Esophagus mucosa (tissue), 1 donor: ENCODE data around the gene LZTS3. TPM values are rescaled to one million over a fixed set of nuclear protein-coding genes. Genes with fewer than 3 reads are reported as not detected.
"Not testable (repeated sequence)": the region's sequence is repeated elsewhere in the genome, so short reads cannot be mapped to it uniquely, and the experiment has no call there.

Experiments used
- ATAC-seq: fragments of 200-7000 bp; cut with Tn5 transposase; one replicate; pipeline ENCODE4 v1.9.1; 2020
- total RNA-seq: library from RNA; stranded (reverse); gene quantifications from one replicate; pipeline ENCODE4 v1.2.4, GENCODE V29; 2023
- donor health status: DM: yes; HTN: yes; CAD: no.

The LZTS3 gene
- total RNA-seq, 1 donor from 2014 or later: 1.3 TPM

DNA sequence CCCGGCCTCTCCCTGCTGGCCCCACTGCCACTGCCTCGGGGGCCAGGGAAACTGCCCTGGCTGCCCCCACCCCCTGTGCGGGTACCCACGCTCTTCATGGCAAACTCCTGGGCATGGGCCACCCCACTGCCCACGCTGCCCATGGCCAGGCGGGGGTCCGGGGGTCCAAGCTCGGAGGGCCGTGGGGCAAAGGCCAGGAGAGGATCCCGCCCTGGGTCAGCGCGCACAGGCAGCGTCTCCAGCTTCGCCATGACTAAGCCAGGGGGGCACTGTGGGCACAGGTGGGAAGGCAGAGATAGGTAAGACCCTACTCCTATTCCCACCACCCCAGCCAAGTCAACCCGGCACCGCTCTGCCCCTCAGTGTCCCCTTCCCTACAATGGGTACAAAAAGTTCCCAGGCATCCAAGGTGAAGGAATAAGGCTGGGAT is 6.4 kb downstream of the LZTS3 start:
- peak; percentile 3 for ATAC-seq

DNA sequence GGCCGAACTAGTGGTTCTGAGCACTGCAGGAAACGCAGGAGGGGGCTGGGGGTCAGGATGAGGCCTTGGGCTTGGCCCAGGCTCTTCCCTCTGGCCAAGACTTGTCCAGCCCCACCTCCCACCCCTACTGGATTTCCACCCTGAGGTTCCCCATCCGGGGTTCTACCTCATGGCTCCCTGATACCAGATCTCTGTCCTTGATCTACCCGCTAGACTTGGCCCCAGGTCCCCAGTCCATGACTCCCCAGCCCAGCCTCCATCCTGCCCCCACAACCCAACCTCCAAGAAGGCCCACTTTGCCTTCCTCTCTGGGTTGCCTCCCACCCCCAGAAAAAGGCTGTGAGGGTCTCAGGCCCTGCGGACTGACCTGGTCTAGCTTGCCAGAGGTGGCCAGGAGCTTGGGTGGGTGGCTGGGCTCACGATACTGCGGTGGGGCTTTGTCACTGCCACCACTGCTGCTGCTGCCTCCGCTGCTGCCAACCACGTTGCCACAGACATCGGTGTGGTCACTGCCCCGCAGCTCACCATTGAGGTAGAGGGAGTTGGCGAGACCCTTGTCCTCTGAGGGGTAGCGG is 6.9 kb downstream of the LZTS3 start:
- ATAC-seq: no peak

DNA sequence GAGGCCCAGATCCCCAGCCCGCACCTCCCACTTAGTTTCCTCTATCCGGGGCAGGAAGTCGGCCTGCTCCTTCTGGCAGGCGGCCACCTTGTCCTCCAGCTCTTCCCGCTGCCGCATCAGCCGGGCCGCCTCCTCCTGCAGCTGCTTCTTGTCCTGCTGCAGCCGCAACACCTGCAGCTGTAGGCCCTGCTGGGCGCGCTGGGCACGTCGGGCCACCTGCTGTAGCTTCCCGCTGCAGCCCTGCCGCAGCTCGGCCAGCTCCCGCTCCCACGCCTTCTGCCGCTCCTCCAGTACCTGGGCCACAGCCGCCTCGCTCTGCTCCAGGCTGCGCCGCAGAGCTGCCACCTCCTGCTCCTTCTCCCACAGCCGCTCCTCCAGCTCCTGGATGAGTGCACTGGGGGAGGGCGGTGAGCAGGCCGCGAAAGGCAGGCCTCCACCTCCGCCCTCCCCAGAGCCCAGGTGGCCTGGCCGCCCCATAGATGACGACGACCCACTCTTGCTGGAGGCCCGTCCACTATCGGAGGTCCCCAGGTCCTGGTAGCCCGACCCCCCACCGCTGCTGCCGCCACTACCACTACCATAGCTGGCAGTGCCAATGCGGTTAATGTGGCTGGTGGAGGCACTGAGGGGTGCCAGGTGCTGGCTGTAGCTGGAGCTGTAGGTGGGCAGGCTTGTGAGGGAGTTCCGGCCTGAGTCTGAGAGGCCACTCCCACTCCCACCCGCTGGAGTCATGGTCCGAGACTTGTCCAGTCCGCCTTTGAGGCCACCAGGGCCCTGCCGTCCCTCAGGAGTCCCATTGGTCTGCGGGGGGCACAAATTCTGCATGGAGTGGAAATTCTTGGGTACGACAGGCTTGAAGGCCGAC is 7.6 kb downstream of the LZTS3 start:
- no peak for ATAC-seq

DNA sequence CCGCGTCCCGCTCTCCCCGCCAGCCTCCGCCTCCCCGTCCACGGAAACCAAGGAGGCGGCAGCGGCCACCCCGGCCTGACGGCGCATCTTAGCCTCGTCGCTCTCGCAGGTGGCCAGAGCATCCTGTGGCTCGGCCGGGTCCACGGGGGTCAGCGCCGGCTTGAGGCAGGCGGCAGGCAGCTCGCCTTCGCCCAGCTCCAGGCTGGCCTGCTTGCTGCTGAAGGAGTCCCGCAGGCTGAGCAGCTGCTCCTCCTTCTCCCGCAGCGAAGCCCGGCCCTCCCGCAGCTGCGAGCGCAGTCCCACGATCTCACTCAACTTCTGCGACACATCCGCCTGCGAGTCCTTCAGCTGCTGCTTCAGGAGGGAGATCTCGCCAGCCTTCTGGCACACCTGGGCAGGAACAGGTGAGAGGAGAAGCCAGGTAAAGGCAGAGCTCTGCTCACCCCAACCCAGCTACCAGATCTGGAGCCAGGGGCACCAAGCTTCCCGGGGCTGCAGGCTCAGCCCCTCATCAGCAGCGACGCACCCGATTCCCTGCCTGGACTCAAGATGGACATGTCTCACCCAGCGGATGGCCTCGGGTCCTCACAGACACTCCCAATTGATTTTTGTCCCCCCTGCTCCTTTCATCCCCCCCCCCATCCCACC is 8.5 kb downstream of the LZTS3 start:
- ATAC-seq: no peak

DNA sequence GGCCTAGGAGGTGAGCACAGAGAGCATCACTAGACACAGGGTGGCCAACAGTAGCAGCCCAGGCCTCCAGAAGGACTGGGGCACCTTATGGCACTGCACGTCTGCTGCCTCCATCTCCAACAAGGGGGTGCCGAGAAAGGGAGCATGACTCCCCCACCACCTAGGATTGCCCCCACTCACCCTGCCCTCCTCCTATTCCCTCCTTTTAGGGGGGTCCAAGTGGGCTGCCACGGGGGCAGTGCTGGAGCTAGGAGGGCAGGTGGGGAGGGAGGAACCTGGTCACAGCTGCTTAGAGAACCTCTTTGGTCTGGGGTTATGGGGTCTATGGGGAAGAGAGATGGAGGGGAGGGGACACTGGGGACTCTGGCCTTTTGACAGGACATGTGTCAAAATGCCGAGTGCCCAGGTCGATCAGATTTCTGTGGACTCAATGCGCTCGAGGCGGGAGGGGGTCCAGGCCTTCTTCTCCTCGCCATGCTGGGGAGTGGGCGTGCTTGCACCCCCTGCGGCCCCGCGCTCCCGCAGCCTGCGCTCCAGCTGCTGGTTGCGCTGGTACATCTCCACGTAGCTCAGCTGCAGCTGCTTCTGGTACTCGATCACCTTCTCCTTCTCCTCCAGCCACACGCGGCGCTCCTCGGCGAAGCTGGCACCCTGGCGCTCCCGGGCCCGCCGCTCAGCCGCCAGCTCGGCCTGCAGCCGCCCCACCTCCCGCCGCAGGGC is 9.1 kb downstream of the LZTS3 start:
- no peak for ATAC-seq

DNA sequence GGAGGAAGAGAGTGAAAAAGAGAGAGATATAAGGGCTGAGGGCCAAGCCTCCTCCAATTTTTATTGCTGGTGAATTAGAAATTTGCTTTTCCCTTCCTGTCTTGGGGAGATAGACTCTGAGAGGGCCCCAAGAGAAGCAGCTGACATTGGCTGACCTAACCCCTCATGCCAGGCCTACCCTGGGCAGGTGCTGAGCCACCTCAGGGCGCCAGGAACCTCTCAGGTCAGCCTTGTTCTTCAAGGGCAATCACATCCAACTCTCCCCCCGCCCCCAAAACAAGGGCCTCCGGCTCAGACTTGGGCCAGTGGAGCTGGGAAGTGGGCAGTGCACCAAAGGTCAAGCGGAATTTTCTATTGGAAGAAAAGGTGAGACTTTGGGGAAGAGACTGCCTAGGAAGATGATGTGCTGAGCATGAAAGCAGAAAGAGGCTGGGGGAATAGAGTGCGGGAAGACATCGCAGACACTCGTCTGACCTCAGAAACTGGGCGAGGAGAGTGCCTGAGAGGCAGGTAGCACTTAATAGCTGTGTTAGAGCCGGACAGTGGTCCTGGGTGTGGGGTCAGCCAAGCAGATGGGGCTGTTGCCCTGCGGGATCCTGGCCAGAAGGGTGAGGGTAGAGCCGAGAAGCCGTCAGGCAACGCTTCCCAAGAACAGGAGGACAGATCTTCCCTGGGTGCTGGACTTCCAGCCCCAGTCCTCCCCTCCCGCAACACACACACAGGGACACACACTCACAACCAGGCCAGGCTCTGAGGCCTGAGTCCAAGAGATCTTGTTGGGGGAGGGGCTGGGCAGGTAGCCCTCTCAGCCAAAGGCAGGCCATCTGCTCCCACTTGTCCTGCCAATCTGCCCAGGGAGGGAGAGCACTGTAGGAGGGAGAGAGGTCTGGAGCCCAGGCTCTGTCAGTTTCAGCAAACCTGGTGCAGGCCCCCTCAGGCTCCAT is 10.0 kb downstream of the LZTS3 start:
- no peak for ATAC-seq

DNA sequence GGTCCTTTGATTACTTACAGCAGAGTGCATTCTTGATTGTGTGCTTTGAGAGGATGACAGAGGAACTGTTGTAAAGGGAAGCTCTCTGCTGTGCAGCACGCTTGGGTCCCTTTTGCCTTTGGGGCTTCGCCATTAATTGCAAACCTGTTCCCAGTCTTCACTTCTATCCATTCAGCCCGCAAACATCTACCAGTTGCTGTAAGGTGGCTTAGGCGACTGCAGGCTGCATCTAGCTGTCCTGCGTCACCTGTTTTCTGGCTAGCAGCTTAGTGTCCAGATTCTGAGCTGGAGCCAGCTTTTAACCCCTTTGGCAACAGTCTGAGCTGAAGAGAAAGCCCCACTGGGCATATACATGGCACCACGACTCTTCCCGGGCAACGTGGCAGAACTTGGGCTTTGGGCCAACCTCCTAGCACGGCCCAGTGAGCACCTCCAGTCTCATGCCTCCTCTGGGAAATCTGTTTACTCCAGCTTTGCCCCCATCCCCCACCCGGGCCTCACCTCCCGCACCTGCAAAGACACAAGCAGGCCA is 11.2 kb downstream of the LZTS3 start:
- no peak for ATAC-seq

DNA sequence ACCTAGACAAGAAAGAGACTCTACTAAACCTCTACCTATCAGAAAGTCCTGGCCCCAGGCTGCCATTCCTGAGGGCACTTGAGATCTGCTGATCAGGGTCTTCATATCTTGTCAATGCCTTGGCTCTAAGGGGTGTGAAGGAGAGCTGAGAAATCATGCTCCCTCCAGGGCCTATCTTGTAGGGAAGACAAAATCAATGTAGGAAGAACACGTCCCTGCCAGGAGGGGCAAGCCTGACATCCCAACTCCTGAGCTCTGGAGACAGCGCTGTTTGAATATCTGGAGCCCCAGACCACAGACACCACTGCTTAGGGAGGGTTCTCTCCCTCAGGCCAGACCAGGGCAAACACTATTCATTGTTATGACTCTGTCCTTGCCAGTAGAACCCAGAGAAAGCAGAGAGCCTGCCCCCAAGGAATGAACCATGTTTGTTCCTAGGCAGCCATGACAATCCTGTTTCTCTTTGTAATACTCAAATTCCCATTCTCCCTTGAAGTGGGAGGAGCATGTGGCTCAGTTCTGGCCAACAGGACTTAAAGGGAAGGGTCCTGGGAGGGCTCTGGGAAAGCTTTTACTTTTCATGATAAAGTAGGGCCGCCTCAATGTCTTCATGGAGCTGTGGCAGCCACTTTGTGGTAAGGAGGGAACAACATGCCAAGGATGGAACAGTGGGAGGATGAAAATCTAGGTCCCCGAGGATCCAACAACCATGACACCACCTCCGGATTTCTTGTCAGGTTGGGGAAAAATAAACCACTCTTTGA is 11.9 kb downstream of the LZTS3 start:
- ATAC-seq: no peak

DNA sequence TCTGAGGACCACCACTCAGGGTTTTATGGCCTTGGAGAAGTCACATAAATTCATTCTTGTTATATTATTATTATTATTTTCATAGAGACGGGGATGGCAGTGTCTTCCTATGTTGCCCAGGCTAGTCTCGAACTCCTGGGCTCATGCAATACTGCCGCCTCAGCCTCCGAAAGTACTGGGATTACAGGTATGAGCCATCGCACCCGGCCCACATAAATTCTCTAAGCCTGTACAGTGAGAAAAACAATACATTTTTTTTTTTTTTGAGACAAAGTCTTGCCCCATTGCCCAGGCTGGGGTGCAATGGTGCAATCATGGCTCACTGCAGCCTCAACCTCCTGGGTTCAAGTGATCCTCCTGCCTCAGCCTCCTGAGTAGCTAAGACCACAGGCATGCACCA is 12.9 kb downstream of the LZTS3 start:
- no peak for ATAC-seq

DNA sequence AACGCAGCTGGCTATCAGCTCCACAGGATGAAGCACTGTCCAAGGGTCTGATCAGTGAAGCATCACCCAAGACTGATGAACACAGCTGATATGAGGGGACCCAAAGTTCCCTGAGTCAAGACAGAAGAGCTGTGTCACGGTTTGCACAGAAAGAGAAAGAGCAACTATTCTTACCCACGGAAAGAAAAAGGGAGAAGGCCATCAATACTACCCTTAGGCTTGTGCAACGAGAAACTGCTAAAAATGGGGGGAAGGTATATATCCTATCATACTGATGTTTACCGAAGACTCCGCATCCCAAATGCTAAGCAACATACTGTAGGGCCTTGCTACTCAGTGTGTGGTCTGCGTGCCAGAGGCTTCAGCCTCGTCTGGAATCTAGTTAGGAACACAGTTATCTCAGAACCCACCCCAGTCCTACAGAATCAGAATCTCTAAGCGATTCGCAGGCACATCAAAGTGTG is 14.3 kb downstream of the LZTS3 start:
- ATAC-seq: peak; percentile 5

DNA sequence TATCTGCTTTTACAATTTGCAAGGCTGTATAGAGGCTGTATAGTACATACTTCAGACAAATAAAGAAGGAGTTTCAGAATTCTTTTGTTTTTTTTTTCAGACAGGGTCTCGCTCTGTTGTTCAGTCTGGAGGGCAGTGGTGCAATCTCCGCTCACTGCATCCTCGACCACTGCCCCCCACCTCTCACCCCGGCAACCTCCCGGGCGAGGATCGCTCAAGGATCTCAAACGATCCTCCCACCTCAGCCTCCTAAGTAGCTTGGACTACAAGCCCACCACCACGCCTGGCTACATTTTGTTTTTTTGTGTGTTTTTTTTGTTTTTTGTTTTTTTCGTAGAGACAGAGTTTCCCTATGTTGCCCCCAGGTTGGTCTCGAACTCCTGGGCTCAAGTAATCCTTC is 15.5 kb downstream of the LZTS3 start:
- no peak for ATAC-seq

DNA sequence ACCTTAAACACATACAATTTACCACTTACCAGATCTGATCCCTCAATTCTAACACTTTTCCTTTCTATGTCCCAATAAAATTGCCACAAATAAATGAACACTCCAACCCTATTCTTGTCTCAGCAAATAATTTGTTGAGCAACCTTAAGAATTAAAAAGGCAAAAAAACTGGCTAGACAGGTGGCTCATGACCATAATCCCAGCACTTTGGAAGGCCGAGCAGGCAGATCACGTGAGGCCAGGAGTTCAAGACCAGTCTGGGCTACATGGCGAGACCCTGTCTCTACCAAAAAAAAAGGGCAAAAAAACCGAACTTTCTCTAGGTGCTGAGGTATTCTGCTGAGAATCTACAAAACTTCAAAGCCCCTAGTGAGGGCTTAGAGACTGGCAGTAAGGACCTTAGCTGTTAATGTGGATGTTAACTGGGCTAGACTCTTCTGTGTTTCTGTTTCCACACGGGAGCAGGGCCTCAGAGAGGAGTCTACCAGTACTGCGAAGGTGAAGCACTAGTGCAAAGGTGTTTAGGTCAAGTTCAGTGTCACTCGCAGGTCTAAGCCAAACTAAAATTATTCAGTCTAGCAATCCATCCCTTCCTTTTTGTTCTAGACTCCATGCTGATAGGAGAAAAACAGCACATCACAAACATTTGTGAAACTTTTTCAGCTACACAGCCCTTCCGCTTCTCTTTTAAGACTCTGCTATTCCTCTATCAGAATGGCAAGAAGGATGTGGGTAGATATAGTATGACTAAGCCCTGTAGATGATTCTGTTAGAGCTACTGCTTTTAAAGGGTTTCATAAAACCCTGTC is 16.3 kb downstream of the LZTS3 start:
- peak; percentile 27 for ATAC-seq

DNA sequence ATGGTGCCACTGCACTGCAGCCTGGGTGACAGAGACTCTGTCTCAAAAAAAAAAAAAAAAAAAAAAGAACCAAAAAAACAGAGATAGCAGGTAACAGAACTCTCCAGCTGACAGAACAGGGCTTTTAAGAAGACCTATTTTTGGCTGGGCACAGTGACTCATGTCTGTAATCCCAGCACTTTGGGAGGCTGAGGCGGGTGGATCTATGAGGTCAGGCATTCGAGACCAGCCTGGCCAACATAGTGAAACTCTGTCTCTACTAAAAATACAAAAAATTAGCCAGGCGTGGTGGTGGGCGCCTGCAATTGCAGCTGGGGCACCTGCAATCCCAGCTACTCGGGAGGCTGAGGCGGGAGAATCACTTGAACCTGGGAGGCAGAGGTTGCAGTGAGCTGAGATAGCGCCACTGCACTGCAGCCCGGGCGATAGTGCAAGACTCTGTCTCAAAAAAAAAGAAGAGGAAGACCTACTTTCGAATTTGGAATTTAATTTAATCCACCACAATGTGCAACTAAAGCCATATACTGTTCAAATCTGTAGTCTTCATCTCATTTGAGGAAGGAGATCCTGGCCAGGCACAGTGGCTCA is 21.2 kb downstream of the LZTS3 start:
- ATAC-seq: not testable (repeated sequence)

DNA sequence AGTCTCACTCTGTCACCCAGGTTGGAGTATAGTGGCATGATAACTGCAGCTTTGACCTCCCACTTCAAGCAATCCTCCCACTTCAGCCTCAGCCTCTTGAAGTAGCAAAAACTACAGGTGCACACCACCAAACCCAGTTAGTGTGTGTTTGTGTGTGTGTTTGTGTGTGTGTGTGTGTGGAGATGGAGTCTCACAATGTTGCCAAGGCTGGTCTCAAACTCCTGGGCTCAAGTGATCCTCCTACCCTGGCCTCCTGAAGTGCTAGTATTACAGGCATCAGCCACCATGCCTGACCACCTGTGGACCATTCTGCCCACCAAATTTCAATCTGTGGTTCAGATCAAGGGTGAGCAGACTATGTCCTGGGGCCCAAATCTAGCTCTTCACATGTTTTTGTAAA is 22.4 kb downstream of the LZTS3 start:
- ATAC-seq: no peak

DNA sequence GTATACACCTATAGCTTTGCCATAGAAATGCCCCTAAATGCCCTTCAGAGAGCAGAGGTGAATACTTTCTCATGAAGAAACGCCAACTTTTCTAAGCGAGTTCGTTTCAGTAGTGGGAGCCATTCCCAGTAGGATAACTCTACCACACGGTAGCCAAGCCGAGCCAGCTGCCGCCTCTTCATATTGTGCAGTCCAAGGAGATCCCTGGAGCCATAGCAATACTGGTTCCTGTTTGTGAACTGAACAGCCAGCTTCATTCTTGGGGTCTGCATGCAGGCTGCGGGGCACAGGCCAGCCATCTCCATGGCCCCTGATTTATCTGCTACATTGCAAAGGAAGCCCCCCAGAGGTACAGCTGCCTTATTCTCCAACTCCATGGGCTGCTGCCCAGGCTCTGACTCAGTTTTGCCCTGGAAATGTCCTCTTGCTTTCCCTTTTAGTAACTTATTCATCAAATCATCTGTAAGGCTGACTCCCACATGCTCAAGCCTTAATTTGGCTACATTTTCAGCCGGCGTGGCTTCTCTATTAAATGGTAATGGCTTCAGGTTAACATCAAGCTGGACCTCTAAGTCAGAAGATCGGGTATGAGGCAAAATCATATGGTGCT is 26.5 kb downstream of the LZTS3 start:
- no peak for ATAC-seq

DNA sequence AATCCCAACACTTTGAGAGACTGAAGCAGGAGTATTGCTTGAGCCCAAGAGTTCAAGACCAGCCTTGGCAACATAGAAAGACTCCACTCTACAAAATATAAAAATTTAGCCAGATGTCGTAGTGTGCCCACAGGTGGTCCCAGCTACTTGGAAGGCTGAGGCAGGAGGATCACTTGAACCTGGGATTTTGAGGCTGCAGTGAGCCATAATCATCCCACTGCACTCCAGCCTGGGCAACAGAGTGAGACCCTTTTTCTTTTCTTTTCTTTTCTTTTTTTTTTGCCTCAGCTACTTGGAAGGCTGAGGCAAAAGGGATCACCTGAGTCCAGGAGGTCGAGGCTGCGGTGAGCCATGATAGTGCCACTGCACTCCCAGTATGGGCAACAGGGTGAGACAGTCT is 31.6 kb downstream of the LZTS3 start:
- no peak for ATAC-seq

DNA sequence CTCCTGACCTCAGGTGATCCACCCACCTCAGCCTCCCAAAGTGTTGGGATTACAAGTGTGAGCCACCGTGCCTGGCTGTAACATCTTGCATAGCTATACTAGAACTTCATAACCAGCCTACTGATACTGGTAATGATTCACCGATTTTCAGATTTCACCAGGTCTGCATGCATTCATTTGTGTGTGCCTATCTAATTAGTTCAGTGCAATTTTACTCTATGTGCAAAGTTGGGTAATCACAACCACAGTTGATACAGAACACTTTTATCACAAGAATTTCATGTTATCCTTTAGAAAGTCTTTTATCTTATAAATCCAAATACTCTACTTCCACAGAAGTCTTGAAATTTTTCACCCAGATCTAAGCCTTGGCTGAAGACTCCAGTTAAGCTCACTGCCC is 35.9 kb downstream of the LZTS3 start:
- ATAC-seq: no peak

DNA sequence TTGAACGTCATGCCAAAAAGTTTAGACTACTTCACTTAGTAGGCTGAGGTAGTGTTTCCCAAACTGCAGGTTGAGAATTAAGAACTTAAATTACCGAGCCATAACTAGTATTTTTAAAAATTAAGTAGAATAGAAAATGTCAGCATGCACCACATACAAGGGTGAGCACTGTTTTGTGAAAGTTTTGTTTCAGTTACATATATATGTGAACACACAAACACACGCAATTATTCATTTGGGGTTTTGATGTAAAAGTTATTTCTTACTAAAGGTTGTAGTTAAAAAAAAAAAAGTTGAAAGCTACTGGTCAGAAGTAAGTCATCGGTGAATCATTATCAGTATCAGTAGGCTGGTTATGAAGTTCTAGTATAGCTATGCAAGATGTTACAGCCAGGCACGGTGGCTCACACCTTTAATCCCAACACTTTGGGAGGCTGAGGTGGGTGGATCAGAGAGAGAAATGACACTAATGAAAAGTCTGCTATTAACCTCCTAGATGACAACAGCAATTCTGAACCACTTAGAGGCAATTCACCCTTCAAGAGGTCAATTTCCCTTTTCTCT is 37.8 kb downstream of the LZTS3 start:
- no peak for ATAC-seq

DNA sequence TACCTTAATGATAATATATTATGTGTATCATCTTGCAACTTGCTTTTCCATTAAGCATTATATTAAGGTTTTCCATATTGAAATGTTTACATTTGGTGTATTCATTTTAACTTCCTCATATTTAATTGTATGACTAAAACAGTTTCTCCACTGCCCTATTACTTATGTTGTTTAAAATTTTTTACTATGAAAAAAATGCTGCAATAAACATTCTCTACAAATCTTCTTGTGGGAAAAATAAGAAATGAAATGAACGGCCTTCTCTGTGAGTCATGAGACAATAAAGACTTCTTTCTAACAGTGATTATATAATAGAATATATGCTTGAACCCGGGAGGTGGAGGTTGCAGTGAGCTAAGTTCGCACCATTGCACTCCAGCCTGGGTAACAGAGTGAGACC is 39.2 kb downstream of the LZTS3 start:
- ATAC-seq: no peak
